H9 (cell line): ENCODE data around the gene KRTAP4-5. TPM values are rescaled to one million over a fixed set of nuclear protein-coding genes. Genes with fewer than 3 reads are reported as not detected.

Experiments
- DNase-seq: peaks from one replicate; pipeline ENCODE4 v3.0.0-alpha.2; 2017
- H2AFZ ChIP-seq: one replicate; pipeline ENCODE4 v1.6.1; 2013; ENCODE audit warnings: mild to moderate bottlenecking, low read length, control low read depth, moderate library complexity
- H2AK5ac ChIP-seq: 2 replicates; pipeline ENCODE4 v1.6.1; 2013; ENCODE audit warnings: low read length, control low read depth, mixed read lengths; ENCODE audit not compliant: insufficient read length
- H2BK120ac ChIP-seq: one replicate; pipeline ENCODE4 v1.6.1; 2013; ENCODE audit warnings: low read depth, mild to moderate bottlenecking, low read length, control low read depth, inconsistent platforms; ENCODE audit not compliant: poor library complexity, severe bottlenecking
- H2BK12ac ChIP-seq: 2 replicates; pipeline ENCODE4 v1.6.1; 2013; ENCODE audit warnings: low read length, control low read depth, mixed read lengths, low read depth; ENCODE audit not compliant: insufficient read length
- H2BK15ac ChIP-seq: 2 replicates; pipeline ENCODE4 v1.6.1; 2013; ENCODE audit warnings: low read depth, low read length, control low read depth
- H2BK20ac ChIP-seq: one replicate; pipeline ENCODE4 v1.6.1; 2013; ENCODE audit warnings: low read depth, mild to moderate bottlenecking, low read length, control low read depth, inconsistent platforms; ENCODE audit not compliant: poor library complexity, severe bottlenecking
- H2BK5ac ChIP-seq: 2 replicates; pipeline ENCODE4 v1.6.1; 2013; ENCODE audit warnings: low read length, control low read depth, mixed read lengths; ENCODE audit not compliant: insufficient read length
- H3K14ac ChIP-seq: 2 replicates; pipeline ENCODE4 v1.6.1; 2013; ENCODE audit warnings: low read length, control low read depth; ENCODE audit not compliant: insufficient read depth
- H3K18ac ChIP-seq: 2 replicates; pipeline ENCODE4 v1.6.1; 2013; ENCODE audit warnings: low read depth, mild to moderate bottlenecking, mixed read lengths, low read length, control low read depth; ENCODE audit not compliant: insufficient read length
- H3K23ac ChIP-seq: 2 replicates; pipeline ENCODE4 v1.6.1; 2013; ENCODE audit warnings: low read length, control low read depth, mixed read lengths, low read depth; ENCODE audit not compliant: insufficient read length
- H3K23me2 ChIP-seq: 2 replicates; pipeline ENCODE4 v1.6.1; 2013; ENCODE audit warnings: low read depth, mild to moderate bottlenecking, mixed read lengths, low read length, control low read depth; ENCODE audit not compliant: insufficient read length, poor library complexity, severe bottlenecking
- H3K27ac ChIP-seq: 2 replicates; pipeline ENCODE4 v1.5.1; 2013; ENCODE audit warnings: low read length, control low read depth, mixed read lengths, low read depth; ENCODE audit not compliant: insufficient read length
- H3K27me3 ChIP-seq: 2 replicates; pipeline ENCODE4 v1.6.1; 2013; ENCODE audit warnings: low read length, control low read depth, inconsistent platforms; ENCODE audit not compliant: insufficient read depth
- H3K4ac ChIP-seq: 2 replicates; pipeline ENCODE4 v1.6.1; 2013; ENCODE audit warnings: low read depth, mild to moderate bottlenecking, control low read depth, inconsistent platforms, low read length, moderate library complexity
- H3K4me1 ChIP-seq: 2 replicates; pipeline ENCODE4 v1.6.1; 2013; ENCODE audit warnings: low read length, control low read depth, inconsistent platforms; ENCODE audit not compliant: insufficient read depth
- H3K4me2 ChIP-seq: 2 replicates; pipeline ENCODE4 v1.6.1; 2013; ENCODE audit warnings: low read length, control low read depth, mixed read lengths; ENCODE audit not compliant: insufficient read length, insufficient read depth
- H3K56ac ChIP-seq: 2 replicates; pipeline ENCODE4 v1.6.1; 2013; ENCODE audit warnings: low read depth, mild to moderate bottlenecking, mixed read lengths, low read length, control low read depth; ENCODE audit not compliant: insufficient read length
- H3K79me1 ChIP-seq: 2 replicates; pipeline ENCODE4 v1.6.1; 2013; ENCODE audit warnings: low read depth, mild to moderate bottlenecking, moderate library complexity, low read length, control low read depth, inconsistent platforms; ENCODE audit not compliant: insufficient read depth, poor library complexity, severe bottlenecking
- H3K79me2 ChIP-seq: 2 replicates; pipeline ENCODE4 v1.6.1; 2013; ENCODE audit warnings: low read length, control low read depth, inconsistent platforms; ENCODE audit not compliant: insufficient read depth
- H3K9ac ChIP-seq: 2 replicates; pipeline ENCODE4 v1.6.1; 2013; ENCODE audit warnings: low read length, control low read depth, mixed read lengths; ENCODE audit not compliant: insufficient read length; ENCODE audit errors: extremely low read depth
- H3K9me3 ChIP-seq: one replicate; pipeline ENCODE4 v1.6.1; 2013; ENCODE audit warnings: low read depth, low read length, inconsistent platforms; ENCODE audit not compliant: control insufficient read depth
- H3T11ph ChIP-seq: one replicate; pipeline ENCODE4 v1.6.1; 2013; ENCODE audit warnings: mild to moderate bottlenecking, low read length, control low read depth, inconsistent platforms
- H4K20me1 ChIP-seq: one replicate; pipeline ENCODE4 v1.6.1; 2013; ENCODE audit not compliant: control insufficient read depth, insufficient read length, insufficient read depth
- H4K5ac ChIP-seq: 2 replicates; pipeline ENCODE4 v1.6.1; 2013; ENCODE audit warnings: low read depth, mild to moderate bottlenecking, mixed read lengths, low read length, control low read depth; ENCODE audit not compliant: insufficient read length
- H4K8ac ChIP-seq: replicated peaks from 2 replicates; pipeline ENCODE4 v1.6.1; 2013; ENCODE audit warnings: low read length, control low read depth, mixed read lengths, low read depth; ENCODE audit not compliant: insufficient read length
- H4K91ac ChIP-seq: 2 replicates; pipeline ENCODE4 v1.6.1; 2013; ENCODE audit warnings: low read depth, mild to moderate bottlenecking, moderate library complexity, mixed read lengths, low read length, control low read depth; ENCODE audit not compliant: insufficient read length
- H3K27ac Mint-ChIP-seq, 3 experiments: 2 replicates in 2 of 3; 3 replicates in 1 of 3; pipeline ENCODE4 v1.8.0; 2020 to 2021; ENCODE audit warnings: mixed read lengths in 3 of 3, mild to moderate bottlenecking in 1 of 3, moderate library complexity in 1 of 3
- H3K27me3 Mint-ChIP-seq: 2 replicates; pipeline ENCODE4 v1.8.0; 2021; ENCODE audit warnings: low read depth, mild to moderate bottlenecking, moderate library complexity, mixed read lengths
- H3K36me3 Mint-ChIP-seq, 3 experiments: 2 replicates in 2 of 3; 3 replicates in 1 of 3; pipeline ENCODE4 v1.8.0; 2020 to 2021; ENCODE audit warnings: low read depth in 3 of 3, mixed read lengths in 3 of 3; ENCODE audit not compliant: insufficient read depth in 1 of 3
- H3K4me1 Mint-ChIP-seq, 2 experiments: 2 replicates each; pipeline ENCODE4 v1.8.0; 2020; ENCODE audit warnings: mixed read lengths in 2 of 2
- H3K4me3 Mint-ChIP-seq, 2 experiments: 2 replicates in 1 of 2; 3 replicates in 1 of 2; pipeline ENCODE4 v1.8.0; 2020 to 2021; ENCODE audit warnings: mild to moderate bottlenecking in 2 of 2, mixed read lengths in 2 of 2, moderate library complexity in 1 of 2
- H3K9me3 Mint-ChIP-seq, 2 experiments: 2 replicates in 1 of 2; 3 replicates in 1 of 2; pipeline ENCODE4 v1.8.0; 2020; ENCODE audit warnings: mild to moderate bottlenecking in 2 of 2, mixed read lengths in 2 of 2, moderate library complexity in 1 of 2
- WGBS: extraction: QIAGEN DNeasy Blood & Tissue Kit; methylation state at CpG from one replicate; pipeline ENCODE4 v1.1.7; 2013; ENCODE audit warnings: missing lambda C conversion rate, low lambda C conversion rate, mixed read lengths; ENCODE audit not compliant: insufficient read length; ENCODE audit errors: extremely low coverage; 5-methylcytosine and 5-hydroxymethylcytosine counted together
- total RNA-seq: library from RNA; stranded (reverse); gene quantifications from 2 replicates; pipeline ENCODE4 v1.2.1, GENCODE V29; 2021
- TF ChIP-seq, protein P1 (sequence below): fragments of 200-600 bp; sonication (generic); conservative IDR thresholded peaks from 3 replicates; pipeline ENCODE4 v1.8.0; 2021; ENCODE audit warnings: antibody characterized with exemption, mild to moderate bottlenecking

KRTAP4-5 gene
- total RNA-seq, 1 experiment from 2014 or later: not detected

- H3T11ph ChIP-seq: no peak overlapping the region
- no peak overlapping the region for H4K91ac ChIP-seq
- no peak overlapping the region for H3K27ac ChIP-seq
- no peak overlapping the region for H3K4me3 Mint-ChIP-seq
- H4K20me1 ChIP-seq: no peaks in the 10 kb centered on the region
- H3K27me3 Mint-ChIP-seq: no peaks in the 10 kb centered on the region
- H3K4me1 ChIP-seq: no peaks in the 10 kb centered on the region
- H3K9ac ChIP-seq: no peak overlapping the region
- H2BK12ac ChIP-seq: no peak overlapping the region
- peaks cover 22 to 28% of the 10 kb centered on the region in 2 experiments for H3K9me3 Mint-ChIP-seq
- no peak overlapping the region for H2AFZ ChIP-seq
- no peak overlapping the region for H3K56ac ChIP-seq
- H2BK5ac ChIP-seq: no peak overlapping the region
- no peak for DNase-seq
- H2AK5ac ChIP-seq: no peak overlapping the region
- no peaks in the 10 kb centered on the region for H3K79me2 ChIP-seq
- H2BK20ac ChIP-seq: no peak overlapping the region
- H3K23ac ChIP-seq: no peak overlapping the region
- H3K4me1 Mint-ChIP-seq: peaks cover 2 to 13% of the 10 kb centered on the region in 2 experiments
- no peak overlapping the region for H3K4ac ChIP-seq
- no peak overlapping the region for H3K27ac Mint-ChIP-seq
- H4K8ac ChIP-seq: no peak overlapping the region
- TF ChIP-seq, protein P1, sequence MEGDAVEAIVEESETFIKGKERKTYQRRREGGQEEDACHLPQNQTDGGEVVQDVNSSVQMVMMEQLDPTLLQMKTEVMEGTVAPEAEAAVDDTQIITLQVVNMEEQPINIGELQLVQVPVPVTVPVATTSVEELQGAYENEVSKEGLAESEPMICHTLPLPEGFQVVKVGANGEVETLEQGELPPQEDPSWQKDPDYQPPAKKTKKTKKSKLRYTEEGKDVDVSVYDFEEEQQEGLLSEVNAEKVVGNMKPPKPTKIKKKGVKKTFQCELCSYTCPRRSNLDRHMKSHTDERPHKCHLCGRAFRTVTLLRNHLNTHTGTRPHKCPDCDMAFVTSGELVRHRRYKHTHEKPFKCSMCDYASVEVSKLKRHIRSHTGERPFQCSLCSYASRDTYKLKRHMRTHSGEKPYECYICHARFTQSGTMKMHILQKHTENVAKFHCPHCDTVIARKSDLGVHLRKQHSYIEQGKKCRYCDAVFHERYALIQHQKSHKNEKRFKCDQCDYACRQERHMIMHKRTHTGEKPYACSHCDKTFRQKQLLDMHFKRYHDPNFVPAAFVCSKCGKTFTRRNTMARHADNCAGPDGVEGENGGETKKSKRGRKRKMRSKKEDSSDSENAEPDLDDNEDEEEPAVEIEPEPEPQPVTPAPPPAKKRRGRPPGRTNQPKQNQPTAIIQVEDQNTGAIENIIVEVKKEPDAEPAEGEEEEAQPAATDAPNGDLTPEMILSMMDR: no peak
- no peaks in the 10 kb centered on the region for H3K27me3 ChIP-seq
- no peak overlapping the region for H4K5ac ChIP-seq
- no peak overlapping the region for H3K4me2 ChIP-seq
- H3K18ac ChIP-seq: no peak overlapping the region
- peaks cover 5% of the 10 kb centered on the region for H3K9me3 ChIP-seq
- no peak overlapping the region for H2BK15ac ChIP-seq
- H3K23me2 ChIP-seq: no peaks in the 10 kb centered on the region
- H3K14ac ChIP-seq: no peak overlapping the region
- H3K36me3 Mint-ChIP-seq: peaks cover 11 to 34% (median 19%) of the 10 kb centered on the region in 3 experiments
- WGBS: no CpG with 5 or more reads among the region's 2 CpGs
- H3K79me1 ChIP-seq: no peaks in the 10 kb centered on the region
- H2BK120ac ChIP-seq: no peak overlapping the region
Observed at GRCh38 chr17:41145261-41145660, 4.4 kb downstream of the KRTAP4-5 start.
